ENCODE data around the gene TDP1.

The TDP1 gene

DNA sequence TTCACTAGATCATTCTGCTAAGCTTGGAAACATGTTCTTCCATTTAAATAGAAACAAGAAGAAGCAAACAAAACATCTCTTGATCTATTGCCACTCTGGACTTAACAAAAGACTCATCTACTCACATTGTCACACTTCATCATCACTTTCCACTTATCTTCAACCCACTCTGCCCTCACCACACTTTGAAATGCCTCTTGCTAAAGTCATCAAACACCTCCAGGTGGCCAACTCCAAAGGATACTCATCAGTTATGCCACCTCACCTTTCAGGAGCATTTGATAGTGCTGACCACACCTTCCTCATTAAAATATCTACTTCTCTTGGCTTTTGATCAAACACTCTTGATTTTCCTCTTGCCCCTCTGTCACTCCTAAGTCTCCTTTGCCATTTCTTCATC, 8.4 kb upstream of the TDP1 start:
- DNase-seq: no peak

DNA sequence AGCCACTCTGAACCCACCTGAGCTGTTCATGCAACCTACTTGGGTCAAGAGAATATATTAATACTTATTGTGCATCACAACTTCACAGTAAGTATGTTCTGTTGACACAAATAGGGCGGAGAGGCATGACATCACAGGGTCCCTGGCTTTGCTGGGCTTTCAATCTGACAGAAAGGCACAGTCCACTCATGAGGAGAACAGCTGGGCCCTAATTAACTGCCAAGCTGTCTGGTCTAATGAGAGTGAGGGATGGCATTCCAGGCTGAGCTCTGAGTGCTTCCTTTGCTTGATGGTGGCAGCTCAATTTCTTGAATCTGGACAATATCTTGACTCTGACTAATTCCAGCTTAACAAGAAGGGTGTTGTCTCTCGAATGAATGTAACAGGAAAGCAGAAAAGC, 3.2 kb upstream of the TDP1 start:
- no peak for DNase-seq

DNA sequence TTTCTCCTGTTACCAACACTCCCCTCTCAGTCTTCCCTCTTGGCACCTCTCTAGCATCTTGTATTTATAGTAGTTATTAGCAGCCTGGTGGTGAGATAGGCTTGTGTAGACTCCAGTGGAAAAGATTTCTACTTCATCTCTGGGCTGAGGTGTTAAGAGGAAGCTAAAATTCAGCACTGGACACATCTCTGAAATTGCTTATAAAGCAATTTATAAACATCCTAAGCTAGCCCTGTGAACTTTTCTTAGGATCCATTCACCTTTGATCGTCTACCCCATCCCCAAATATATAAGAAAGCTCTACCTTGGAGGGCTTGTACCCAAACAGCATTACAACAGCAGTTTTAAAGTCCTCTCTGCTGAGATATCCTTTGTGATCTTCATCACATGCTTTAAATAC, 2.1 kb upstream of the TDP1 start:
- no peak for DNase-seq

DNA sequence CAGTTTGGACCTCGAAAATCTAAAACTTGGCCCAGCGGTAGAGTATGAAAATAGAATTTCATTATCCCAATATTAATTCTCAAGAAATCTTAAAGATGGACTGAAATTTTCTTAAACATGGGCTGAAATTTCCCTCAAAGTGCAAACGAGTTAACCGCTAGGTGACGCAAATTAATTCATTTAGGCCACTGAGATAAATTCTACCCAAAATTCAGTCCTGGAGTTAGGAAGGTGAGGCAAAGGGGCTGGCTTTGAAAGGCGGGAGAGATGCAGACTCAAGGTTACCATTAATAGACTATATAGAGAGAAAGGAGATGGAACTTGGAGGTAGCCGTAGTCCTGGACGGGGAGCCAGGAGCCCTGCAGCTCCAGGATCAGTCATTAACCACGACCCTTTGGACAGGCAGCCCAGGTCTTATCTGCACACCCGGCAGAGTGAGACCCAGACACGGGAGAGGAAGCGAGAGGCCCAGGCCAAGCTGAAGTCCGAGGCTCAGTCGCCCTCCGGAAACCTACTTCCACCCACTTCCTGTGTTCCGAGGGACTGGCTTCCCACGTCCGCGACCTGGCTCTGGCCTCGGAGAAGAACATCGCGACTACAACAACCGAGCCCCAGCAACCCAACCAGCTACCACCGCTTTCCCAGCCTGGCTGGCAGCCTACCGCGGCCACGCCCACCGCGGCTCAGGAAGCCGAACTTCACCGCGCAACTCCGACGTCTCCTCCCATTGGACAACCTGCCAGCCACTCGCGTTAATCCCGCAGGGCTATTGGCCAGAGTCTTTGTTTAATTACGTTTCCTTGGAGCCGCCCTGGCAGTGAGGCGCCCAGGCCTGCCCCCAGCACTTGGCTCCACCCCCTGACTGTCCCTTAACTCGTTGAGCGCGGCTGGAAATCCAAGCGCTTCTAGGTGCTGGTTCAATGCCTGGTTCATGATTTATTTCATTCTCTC, 1.4 kb upstream of the TDP1 start, which contains the start of gene EFCAB11:
TSS of gene EFCAB11 (minus strand) at position 661 of the 952 bp plus-strand sequence. CDS start at position 591, 70 bp downstream.
- peak; percentile 96 for DNase-seq

DNA sequence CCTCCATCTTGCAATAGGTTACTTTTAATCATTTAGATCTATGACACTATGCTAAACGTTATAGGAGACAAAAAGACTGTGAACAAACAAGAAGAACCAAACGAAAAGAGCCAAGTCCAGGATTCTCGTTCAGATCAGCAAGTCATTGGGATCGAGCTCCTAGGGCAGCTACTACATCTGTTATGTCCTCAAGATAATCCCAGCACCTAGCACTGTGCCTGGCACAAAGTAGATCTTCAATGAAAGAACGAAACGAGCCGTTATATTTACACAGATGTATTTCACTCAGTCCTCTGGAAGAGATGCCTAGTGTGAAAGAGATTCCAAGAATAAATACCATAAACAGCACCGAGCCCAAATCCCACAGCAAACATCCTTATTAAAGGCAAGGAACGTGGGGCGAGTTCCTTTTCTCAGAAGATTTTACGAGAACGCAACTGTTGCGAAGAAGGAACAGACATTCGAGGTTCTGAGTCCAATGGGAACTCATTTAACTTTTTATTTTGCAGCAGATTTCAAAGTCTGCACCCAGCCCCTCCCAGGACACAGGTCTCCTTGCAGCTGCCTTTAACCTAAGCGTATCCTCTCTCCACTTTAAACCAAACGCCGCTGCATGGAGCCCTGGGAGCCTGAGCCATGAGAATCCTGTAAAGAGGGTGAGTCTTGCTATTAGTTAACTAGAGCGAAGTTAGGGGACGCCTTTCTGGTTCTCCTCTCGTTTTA, 544 bp upstream of the TDP1 start:
- DNase-seq: no peak

DNA sequence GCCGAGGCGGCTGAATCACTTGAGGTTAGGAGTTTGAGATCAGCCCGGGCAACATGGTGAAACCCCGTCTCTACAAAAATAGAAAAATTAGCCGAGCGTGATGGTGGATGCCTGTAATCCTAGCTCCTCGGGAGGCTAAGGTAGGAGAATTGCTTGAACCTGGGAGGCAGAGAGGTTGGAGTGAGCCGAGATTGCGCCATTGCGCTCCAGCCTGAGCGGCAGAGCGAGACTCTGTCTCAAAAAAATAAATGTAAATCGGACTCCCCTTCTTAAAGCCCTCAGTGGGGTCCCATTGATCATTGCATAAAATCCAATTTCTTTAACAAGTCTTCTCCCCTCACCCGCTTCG, 908 bp downstream of the TDP1 start:
- DNase-seq: no peak

DNA sequence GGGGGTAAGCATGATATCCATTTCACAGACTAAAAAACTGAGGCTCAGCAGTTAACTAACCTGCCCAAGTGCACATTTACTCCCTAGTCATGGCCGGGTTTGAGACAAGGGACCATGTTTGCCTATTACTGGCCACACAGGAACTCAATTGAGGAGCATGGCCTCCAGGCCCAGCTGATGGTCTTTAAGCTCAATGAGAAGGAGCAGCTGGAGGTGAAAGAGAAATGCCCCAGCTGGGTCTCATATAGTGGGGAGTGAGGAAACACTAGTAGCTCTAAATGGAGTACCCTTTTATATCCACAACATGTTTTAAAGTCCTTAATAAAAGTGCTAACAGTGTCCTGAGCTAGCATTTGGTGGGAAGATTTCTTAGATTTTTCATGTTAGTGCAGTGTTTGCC, 1.6 kb downstream of the TDP1 start:
- no peak for DNase-seq

DNA sequence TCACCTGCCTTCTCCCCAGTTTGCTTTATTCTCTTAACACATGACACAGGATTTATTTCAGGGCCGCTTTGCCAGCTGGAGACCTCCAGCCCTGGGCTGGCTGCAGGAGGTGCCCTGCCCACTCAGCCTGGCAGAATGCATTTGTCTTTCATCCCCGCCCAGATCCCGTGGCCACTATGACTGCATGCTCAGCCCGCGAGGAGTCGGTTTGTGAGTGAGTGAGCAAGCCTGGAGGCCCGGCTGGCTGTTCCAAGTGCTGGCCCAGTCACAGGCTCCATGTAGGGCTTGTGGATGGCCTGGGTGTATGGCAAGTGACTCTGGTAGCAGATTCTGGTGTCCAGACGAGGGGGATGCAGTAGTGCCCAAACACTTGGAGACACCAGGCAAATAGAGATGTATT, 2.1 kb downstream of the TDP1 start:
- DNase-seq: no peak

DNA sequence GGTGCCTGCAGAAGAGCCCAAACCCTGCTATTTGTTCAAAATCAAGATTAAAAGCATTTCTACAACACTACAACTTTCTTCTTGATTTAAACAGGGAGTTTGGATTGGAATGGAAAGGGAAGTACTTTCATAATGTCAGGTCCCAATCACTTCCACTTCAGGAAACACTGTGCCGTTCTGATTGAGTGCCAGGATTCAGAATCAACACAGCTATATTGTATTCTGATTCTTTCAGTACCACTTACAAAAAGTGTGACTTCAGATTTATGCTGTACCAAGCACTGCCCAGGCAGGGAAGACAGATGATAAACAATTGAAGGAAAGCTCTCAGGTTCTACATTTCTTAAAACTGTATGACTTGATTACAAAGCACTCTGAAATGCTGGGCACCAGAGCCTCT, 3.2 kb downstream of the TDP1 start:
- no peak for DNase-seq

DNA sequence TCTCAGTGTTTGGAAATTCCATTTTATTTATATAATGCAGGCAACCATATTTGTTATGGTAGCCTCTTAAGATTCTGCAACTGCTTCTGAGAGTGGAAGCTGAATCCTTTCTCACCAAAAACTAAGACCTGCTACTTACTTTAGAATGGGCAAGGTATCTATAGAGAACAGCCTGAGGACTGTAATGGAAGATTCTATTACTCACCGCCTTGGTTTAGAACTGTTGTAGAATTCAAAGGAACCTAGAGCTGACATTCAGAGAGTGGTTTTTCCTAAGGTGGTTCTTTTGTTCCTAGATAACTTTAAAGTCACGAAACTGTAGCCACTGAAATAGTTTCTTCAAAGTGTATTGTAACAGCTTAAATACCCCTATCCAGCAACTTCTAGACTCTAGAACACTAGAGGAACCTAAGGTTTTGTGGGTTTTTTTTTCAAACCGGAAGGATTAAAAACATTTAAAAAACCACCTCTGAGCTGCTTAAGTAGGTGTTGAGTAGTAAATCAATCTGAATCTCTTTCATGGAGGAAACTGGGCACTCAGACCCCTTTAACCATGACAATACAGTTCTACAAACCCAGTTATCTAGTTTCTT, 4.2 kb downstream of the TDP1 start:
- DNase-seq: no peak

DNA sequence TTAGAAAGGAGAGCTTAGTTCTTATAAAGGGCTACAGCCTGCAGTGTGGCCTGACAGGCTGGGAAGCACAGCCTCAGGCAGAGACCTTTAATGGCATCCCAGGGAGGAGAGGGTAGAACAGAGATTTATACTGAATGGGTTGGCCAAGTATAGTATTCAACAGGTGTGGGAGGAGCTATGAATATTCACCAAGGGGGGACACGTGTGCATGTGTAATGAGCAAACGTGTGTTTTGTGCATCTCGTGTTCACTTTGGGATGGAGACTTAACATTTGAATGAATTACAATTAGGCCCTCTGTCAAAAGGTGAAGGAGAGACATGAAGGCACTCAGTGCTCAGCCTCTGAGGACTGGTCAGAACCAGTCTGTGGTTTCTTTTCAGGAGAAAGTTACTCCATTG, 5.2 kb downstream of the TDP1 start:
- DNase-seq: no peak

DNA sequence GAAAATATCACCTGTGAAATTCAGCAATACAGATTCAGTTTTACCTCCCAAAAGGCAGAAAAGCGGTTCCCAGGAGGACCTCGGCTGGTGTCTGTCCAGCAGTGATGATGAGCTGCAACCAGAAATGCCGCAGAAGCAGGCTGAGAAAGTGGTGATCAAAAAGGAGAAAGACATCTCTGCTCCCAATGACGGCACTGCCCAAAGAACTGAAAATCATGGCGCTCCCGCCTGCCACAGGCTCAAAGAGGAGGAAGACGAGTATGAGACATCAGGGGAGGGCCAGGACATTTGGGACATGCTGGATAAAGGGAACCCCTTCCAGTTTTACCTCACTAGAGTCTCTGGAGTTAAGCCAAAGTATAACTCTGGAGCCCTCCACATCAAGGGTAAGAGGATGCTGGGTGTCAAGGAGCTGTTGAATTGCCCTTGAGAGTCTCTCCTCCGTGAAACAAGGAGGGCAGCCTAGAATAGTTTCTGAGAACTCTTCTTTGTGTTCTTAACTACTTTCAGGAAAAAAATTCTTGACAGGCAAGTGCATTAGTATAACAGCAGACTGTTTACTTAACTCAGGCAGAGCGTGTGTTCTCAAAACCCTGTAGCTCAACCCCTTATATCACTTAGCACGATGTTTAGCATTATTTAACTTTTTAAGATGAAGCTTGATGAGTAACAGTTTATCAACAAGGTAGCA, 7.7 kb downstream of the TDP1 start:
- DNase-seq: no peak

DNA sequence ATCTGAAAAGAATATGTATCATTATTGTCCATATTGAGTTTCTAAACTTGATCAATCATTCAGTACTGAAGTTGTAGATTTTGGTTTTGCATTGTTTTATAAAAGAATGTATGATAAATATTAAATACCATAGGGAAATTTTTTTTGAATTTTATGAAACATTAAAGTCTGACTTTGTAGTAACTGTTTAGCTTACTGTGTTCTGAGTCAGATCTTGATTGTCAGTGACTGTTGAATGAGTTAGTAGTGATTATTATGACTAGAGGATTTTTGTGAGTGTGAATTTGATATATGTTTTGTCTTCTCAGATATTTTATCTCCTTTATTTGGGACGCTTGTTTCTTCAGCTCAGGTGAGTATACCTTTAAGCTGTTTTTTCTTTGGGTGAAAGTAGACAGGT, 10.1 kb downstream of the TDP1 start:
- DNase-seq: no peak

DNA sequence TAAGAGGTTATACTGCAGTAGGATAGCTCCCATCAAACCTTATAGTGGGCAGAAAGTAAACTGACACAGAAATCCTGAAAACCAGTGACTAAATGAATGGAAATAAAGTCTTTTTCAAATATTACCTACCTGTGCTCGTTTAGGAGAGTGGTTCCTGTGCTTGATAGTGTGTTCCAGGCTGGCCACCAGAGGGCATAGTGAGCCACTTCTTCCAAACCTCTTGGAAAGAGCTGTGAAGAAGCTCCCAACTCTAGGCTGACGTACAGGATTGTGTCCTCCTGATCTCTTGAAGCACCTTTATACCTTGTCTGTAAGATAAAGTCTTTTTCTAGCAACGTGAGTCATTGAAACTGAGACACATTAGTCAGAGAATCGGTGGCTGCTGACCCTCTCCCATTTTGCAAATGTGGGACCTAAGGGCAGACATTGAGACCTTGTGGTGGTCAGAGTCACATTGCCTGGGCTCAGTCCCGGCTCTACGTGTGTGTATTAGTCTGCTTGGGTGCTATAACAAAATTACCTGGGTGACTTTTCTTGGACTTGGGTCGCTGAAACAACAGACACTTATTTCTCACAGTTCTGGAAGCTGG, 17.6 kb downstream of the TDP1 start:
- DNase-seq: peak; percentile 64

DNA sequence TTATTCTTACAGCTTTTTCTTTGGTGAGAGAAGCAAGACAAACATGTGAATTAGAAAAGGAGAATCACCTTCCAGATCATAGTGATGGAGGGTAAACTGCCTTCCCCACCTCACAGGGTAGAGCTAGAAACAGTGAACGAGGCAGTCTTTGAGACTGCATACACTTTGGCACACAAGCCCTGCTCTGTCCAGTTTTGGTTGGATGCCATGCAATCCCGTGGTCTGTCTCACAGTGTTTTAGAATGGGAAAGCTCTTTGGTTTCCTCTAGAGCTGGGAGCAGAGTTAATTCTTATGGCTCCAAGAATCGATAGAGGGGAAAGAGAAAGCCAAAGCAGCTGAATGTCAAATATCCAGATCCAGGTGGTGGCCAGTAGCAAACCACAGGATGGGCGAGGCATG, 21.9 kb downstream of the TDP1 start:
- no peak for DNase-seq

DNA sequence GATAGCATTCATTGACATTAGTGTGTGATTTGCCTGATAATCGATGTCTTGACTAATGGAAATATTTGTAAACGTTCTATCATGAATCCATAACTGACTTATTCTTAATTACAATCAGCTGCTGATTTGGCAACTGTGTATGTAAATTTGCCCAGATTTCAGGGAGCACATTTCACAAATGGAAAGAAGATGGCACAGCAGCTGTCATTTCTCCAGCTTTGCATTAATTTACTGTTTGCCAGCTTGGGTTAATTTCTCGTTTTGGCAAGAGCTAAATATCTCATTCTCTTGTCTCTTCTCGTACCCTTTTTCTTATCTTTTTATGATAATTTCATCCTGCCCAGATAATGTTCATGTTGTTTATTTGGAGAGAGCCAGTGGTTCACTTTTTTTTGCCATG, 22.9 kb downstream of the TDP1 start:
- no peak for DNase-seq

DNA sequence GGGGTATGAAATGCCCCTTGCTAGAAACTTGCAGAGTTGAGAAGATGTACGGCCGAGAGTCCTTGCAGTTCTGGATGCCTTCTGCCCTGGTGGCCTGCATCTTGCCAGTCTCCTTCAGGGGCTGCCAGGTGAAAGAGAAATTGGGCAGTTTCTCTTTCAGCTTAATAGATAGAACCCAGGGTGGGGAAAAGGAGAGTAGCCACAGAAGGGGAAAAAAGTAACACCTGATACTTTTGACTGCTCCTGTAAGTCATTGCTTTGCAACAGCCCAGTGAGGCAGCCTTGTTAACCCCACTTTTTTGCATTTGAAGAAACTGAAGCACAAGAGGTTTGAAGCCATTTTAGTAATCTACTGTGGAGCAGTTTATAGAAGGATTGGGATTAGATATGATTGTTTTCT, 27.6 kb downstream of the TDP1 start:
- no peak for DNase-seq

DNA sequence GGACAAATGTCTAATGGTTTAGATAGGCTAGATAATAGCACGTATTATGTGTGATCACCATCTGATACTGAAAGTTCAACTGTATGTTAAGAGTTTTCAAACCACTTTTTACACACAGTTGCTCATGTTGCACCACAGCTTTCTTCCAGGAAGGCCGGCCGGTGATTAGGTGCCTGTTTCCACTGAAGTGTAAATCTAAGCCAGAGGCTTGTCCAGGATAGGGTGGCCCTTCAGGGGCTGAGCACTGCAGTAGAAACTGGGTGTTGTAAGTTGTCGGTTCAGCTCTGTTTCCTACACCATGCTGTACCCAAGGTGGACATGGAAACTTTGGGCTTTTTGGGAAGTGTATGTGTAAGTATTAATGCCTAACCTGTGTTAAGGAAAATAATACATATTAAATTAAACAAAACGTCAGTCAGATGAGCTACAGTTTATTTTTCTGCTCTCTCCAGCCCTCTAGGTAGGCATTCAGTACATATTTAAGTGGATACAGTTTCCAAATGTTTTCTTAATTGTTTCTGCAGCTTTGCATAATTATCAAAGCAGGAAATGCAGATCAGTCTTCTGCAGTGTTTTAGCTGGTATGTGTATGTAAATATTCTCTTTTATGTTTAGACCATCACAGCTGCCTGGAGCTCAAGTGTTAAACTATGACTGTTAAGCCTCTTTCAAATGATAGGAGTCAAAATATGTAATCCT, 30.9 kb downstream of the TDP1 start:
- DNase-seq: no peak

DNA sequence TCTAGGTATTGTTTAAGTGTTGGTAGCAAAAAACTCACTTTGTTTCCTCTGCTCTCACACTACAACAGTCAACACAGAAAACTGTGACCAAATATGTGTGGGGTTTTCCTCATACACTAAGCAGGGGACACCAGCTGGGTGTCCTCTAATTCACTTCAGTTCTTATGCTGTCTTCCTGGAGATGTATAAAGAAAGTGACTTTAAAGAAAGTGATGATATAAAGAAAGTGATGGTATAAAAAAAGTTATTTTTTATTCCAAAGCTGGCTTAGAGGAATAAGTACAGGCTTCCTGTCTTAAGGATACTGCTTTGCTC, 31.4 kb downstream of the TDP1 start:
- DNase-seq: no peak

DNA sequence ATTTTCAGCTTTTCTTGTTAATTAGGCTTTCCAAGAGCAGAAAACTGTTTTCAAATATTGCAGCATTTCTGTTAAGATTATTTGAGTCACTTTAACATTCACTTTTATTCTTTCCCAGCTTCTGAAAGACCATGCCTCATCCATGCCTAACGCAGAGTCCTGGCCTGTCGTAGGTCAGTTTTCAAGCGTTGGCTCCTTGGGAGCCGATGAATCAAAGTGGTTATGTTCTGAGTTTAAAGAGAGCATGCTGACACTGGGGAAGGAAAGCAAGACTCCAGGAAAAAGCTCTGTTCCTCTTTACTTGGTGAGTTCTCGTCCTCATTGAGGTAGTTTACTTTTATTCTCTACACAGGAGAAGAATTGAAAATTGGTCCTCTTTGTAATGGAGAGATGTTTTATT, 33.1 kb downstream of the TDP1 start:
- DNase-seq: no peak

DNA sequence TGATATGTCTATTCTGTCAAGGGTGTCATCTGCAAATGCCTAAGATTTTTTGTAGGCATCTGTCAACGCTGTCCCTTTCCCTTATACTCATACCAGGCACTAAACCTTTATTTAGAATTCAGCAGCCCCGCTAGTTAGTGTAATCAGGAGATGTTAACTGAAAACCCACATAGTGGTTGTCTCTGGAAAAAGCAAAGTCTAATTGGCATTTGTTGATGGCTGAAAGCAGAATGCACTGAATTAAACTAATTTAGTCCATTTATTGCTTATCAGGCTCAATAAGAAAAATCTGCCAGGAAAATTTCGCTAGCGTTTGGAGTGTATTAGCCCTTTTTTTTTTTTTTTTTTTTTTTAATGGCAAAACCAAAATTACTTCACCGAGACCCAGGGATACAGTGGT, 34.5 kb downstream of the TDP1 start:
- DNase-seq: no peak

DNA sequence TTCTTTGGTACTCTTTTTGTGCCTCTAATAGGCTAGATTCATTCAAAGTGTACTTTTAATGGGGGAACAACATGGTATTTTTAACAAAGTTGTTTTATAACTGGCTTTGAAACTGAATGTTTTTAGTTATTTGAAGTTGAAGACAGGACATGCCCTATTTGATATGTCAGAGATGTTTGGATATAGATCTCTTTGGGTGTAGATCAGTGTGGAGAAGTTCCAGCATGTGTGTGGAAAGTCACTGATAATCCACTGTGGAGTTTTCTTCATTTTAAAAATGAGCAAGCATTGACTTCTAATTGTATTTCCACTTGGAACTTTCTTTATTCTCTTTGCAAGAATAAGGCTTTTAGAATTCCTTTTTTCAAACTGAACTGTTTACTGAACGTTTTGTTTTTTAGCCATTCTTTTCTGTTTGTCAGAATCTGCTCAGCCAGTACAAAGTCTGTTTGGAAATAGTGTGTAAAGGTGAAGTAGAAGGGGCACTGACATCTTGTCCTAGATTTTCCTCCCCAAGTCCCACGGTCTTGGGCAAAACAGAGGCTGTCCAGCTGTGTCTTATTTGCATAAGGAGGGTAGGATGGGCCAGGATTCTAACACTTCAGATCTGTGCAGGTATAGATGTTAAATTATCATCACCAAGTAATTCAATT, 35.0 kb downstream of the TDP1 start:
- DNase-seq: no peak
